Measurements from ENCODE around the gene ZNF275. TPM values are rescaled to one million over a fixed set of nuclear protein-coding genes. Genes with fewer than 3 reads are reported as not detected.

ZNF275 gene
- total and polyA plus RNA-seq, 12 donors = 2.3 to 10.1 (median 7.2) TPM

- 7 to 10% methylated on average over 2 to 4 of the region's 13 CpGs for WGBS, 2 donors
- no peaks in the 10 kb centered on the region for H3K36me3 ChIP-seq
- no peak for TF ChIP-seq CTCF (IDR thresholded peaks at IDR 0.05)
- DNase-seq = no peak
- peaks cover 0 to 16% (median 0%) of the 10 kb centered on the region in 11 donors for H3K9me3 ChIP-seq
- no peak overlapping the region for H3K27ac ChIP-seq
- ATAC-seq = no peak
- intact Hi-C loops (cut with DNase I) = loop anchor here in 1 of 10 donors (10.0 kb wide), 2 partner anchors 64 to 156 kb away; no protein-coding TSS in a partner anchor
- H3K27me3 ChIP-seq = peaks cover 0 to 41% (median 0%) of the 10 kb centered on the region in 7 donors
- no peak overlapping the region for H3K4me3 ChIP-seq
- no peaks in the 10 kb centered on the region for H3K4me1 ChIP-seq
Measured at GRCh38 chrX:153320555-153321184, 13.3 kb upstream of the ZNF275 start.

GRCh38 chrX:153321381-153322124, 12.4 kb upstream of the ZNF275 start, which contains the start of gene PNMA6F:
PNMA6F (minus strand) TSS chrX:153321767; CDS start chrX:153320674, 1,093 bp downstream.
- Histone ChIP-seq H3K9me3 (peaks cover 0 to 18% (median 0%) of the 10 kb centered on the region in 11 donors), H3K36me3 (no peaks in the 10 kb centered on the region), H3K27me3 (peaks cover 0 to 49% (median 0%) of the 10 kb centered on the region in 7 donors), H3K4me3 (no peak within 1 kb of the TSS), H3K27ac (no peak within 1 kb of the TSS), H3K4me1 (no peaks in the 10 kb centered on the region)
- TF ChIP-seq CTCF (IDR thresholded peaks at IDR 0.05) = no peak
- intact Hi-C loops (cut with DNase I) = loop anchor here in 1 of 10 donors (10.0 kb wide), 2 partner anchors 63 to 157 kb away; no protein-coding TSS in a partner anchor
- WGBS, 2 donors = 21 to 26% methylated on average over 24 to 35 of the region's 36 CpGs
- DNase-seq = no peak
- ATAC-seq = no peak

- Histone ChIP-seq H3K9me3 (peaks cover 0 to 18% (median 0%) of the 10 kb centered on the region in 11 donors), H3K27ac (no peak overlapping the region), H3K27me3 (peaks cover 0 to 71% (median 0%) of the 10 kb centered on the region in 7 donors), H3K36me3 (no peaks in the 10 kb centered on the region), H3K4me1 (no peaks in the 10 kb centered on the region), H3K4me3 (no peak overlapping the region)
- intact Hi-C loops (cut with DNase I) = loop anchor here in 1 of 10 donors (10.0 kb wide), 2 partner anchors 57 to 163 kb away; no protein-coding TSS in a partner anchor
- TF ChIP-seq CTCF (IDR thresholded peaks at IDR 0.05) = no peak
- WGBS, 2 donors = 83 to 87% methylated on average over 4 of the region's 4 CpGs
- no peak for DNase-seq
- no peak for ATAC-seq
Measured at GRCh38 chrX:153327561-153327960, 6.4 kb upstream of the ZNF275 start.

- Histone ChIP-seq H3K4me3 (peak overlapping the region in 6 of 10 donors; percentile 46 to 67 (median 64)), H3K9me3 (no peaks in the 10 kb centered on the region), H3K4me1 (peaks cover 0 to 6% (median 0%) of the 10 kb centered on the region in 9 donors), H3K27ac (no peak overlapping the region), H3K27me3 (peaks cover 0 to 33% (median 0%) of the 10 kb centered on the region in 7 donors), H3K36me3 (peaks cover 0 to 10% (median 0%) of the 10 kb centered on the region in 9 donors)
- no peak for DNase-seq
- intact Hi-C loops (cut with DNase I) = no loop called here
- TF ChIP-seq CTCF (IDR thresholded peaks at IDR 0.05) = no peak
- 47 to 49% methylated on average over 2 of the region's 2 CpGs for WGBS, 2 donors
- ATAC-seq = no peak
Measured at GRCh38 chrX:153333266-153333665, 687 bp upstream of the ZNF275 start.
